ENCODE measurements around the gene HACE1.

DNA sequence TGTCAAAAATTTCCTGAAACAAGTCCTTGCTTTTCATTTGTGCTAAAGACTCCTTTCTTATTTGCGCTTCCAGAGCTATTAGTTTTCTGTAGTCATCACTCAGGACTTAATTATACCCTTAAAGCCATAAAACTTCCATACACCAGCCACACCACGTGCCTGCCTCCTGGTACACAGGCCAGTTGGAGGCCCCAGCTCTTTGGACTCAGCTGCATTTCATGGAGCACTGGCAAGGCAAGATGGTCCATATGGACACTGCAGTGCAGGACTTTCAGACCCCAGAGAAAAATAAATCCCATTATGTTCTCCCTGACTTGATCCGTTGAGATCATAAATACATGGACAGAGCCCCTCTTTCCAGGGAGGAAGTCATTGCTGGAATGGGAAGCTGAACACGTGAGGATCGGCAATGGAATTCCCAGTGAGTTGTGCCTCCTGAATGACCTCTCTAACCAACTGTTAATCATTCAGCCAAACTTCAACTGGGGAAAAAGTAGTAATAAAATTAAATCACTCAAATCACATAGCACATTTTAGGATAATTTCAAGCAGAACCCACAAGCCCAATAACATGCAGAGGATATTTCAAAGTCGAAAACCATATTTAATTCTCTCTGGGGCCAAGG lies 173.1 kb downstream of the HACE1 start:
- TF ChIP-seq, protein P1, sequence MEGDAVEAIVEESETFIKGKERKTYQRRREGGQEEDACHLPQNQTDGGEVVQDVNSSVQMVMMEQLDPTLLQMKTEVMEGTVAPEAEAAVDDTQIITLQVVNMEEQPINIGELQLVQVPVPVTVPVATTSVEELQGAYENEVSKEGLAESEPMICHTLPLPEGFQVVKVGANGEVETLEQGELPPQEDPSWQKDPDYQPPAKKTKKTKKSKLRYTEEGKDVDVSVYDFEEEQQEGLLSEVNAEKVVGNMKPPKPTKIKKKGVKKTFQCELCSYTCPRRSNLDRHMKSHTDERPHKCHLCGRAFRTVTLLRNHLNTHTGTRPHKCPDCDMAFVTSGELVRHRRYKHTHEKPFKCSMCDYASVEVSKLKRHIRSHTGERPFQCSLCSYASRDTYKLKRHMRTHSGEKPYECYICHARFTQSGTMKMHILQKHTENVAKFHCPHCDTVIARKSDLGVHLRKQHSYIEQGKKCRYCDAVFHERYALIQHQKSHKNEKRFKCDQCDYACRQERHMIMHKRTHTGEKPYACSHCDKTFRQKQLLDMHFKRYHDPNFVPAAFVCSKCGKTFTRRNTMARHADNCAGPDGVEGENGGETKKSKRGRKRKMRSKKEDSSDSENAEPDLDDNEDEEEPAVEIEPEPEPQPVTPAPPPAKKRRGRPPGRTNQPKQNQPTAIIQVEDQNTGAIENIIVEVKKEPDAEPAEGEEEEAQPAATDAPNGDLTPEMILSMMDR (IDR thresholded peaks at IDR 0.05), result no peak
- no peak for TF ChIP-seq POLR2A (IDR thresholded peaks at IDR 0.05)
